Activated B cell treated with CpG ODN at 0.5 μM for 24 hours (primary cell): ENCODE measurements around the gene ETV3L. TPM values are rescaled to one million over a fixed set of nuclear protein-coding genes. Genes with fewer than 3 reads are reported as not detected.
A peak's percentile ranks its signal among the peaks of the same experiment; 100 is the strongest.

Experiments
- ATAC-seq: fragments of 200-7000 bp; cut with Tn5 transposase; one replicate; pipeline ENCODE4 v1.10.0; 2021; ENCODE audit warnings: low read depth, mild to moderate bottlenecking, moderate library complexity
- CTCF ChIA-PET: fragments of 350-600 bp; sonication (Branson Sonifier 250); formaldehyde crosslinking; loops from one replicate; lab custom pipeline; 2021; ENCODE audit warnings: antibody characterized with exemption; lab: Charles Lee
- POLR2A ChIA-PET: fragments of 350-600 bp; sonication (Branson Sonifier 250); formaldehyde crosslinking; loops from one replicate; lab custom pipeline; 2021; ENCODE audit warnings: antibody characterized with exemption; lab: Charles Lee
- DNase-seq: peaks from one replicate; pipeline ENCODE4 v3.0.0; 2022
- H3K27ac Mint-ChIP-seq: one replicate; pipeline ENCODE4 v1.8.0; 2020; ENCODE audit warnings: mixed read lengths
- H3K27me3 Mint-ChIP-seq: one replicate; pipeline ENCODE4 v1.8.0; 2021; ENCODE audit warnings: mixed read lengths
- H3K36me3 Mint-ChIP-seq: one replicate; pipeline ENCODE4 v1.8.0; 2021; ENCODE audit warnings: low read depth, mixed read lengths
- H3K4me1 Mint-ChIP-seq: one replicate; pipeline ENCODE4 v1.8.0; 2021; ENCODE audit warnings: mixed read lengths
- H3K4me3 Mint-ChIP-seq: one replicate; pipeline ENCODE4 v1.8.0; 2020; ENCODE audit warnings: mild to moderate bottlenecking, mixed read lengths
- H3K9me3 Mint-ChIP-seq: one replicate; pipeline ENCODE4 v1.8.0; 2020; ENCODE audit warnings: mixed read lengths
- intact Hi-C: fragments of 100-400 bp; cut with micrococcal nuclease; formaldehyde crosslinking; loops from one replicate; pipeline ENCODE4 v1.15.1; 2024
- total RNA-seq: library from RNA; stranded (reverse); gene quantifications from 2 replicates; pipeline ENCODE4 v1.2.3, GENCODE V29; 2022
- TF ChIP-seq, protein P1 (sequence below): fragments of 200-600 bp; IDR thresholded peaks from one replicate; pipeline ENCODE4 v1.8.0; 2022; ENCODE audit warnings: antibody characterized with exemption, mild to moderate bottlenecking

Gene ETV3L
- total RNA-seq, 1 donor from 2014 or later: not detected

- ATAC-seq: no peak
- TF ChIP-seq, protein P1, sequence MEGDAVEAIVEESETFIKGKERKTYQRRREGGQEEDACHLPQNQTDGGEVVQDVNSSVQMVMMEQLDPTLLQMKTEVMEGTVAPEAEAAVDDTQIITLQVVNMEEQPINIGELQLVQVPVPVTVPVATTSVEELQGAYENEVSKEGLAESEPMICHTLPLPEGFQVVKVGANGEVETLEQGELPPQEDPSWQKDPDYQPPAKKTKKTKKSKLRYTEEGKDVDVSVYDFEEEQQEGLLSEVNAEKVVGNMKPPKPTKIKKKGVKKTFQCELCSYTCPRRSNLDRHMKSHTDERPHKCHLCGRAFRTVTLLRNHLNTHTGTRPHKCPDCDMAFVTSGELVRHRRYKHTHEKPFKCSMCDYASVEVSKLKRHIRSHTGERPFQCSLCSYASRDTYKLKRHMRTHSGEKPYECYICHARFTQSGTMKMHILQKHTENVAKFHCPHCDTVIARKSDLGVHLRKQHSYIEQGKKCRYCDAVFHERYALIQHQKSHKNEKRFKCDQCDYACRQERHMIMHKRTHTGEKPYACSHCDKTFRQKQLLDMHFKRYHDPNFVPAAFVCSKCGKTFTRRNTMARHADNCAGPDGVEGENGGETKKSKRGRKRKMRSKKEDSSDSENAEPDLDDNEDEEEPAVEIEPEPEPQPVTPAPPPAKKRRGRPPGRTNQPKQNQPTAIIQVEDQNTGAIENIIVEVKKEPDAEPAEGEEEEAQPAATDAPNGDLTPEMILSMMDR: no peak
- intact Hi-C loops: no loop called here
- Mint-ChIP-seq H3K4me1 (peaks cover 16% of the 10 kb centered on the region), H3K27me3 (no peaks in the 10 kb centered on the region), H3K27ac (no peak overlapping the region), H3K36me3 (peaks cover 25% of the 10 kb centered on the region), H3K9me3 (no peaks in the 10 kb centered on the region), H3K4me3 (no peak overlapping the region)
- ChIA-PET CTCF (no interaction called here), POLR2A (no interaction called here)
- DNase-seq: no peak
These were observed 19.4 kb upstream of the ETV3L start for GRCh38 chr1:157119008-157119407.

- H3K4me1 Mint-ChIP-seq: peaks cover 16% of the 10 kb centered on the region
- peaks cover 3% of the 10 kb centered on the region for H3K27me3 Mint-ChIP-seq
- TF ChIP-seq, protein P1: no peak
- ChIA-PET CTCF (interaction anchor here (0.7 to 1.1 kb wide), 2 partner anchors 27 to 428 kb away, joined by 3 to 5 read pairs; no protein-coding TSS in a partner anchor), POLR2A (interaction anchor here (0.6 kb wide), 1 partner anchor 18 kb away, joined by 3 read pairs; the partner anchor contains the start of gene ETV3L)
- ATAC-seq: peak; percentile 81
- H3K36me3 Mint-ChIP-seq: peaks cover 11% of the 10 kb centered on the region
- intact Hi-C loops: no loop called here
- no peaks in the 10 kb centered on the region for H3K9me3 Mint-ChIP-seq
- peak overlapping the region; percentile 53 for H3K27ac Mint-ChIP-seq
- no peak overlapping the region for H3K4me3 Mint-ChIP-seq
- DNase-seq: no peak
These were observed 18.0 kb upstream of the ETV3L start for GRCh38 chr1:157117527-157118057.

GRCh38 chr1:157116737-157117103 lies 17.1 kb upstream of the ETV3L start:
- intact Hi-C loops: no loop called here

DNA sequence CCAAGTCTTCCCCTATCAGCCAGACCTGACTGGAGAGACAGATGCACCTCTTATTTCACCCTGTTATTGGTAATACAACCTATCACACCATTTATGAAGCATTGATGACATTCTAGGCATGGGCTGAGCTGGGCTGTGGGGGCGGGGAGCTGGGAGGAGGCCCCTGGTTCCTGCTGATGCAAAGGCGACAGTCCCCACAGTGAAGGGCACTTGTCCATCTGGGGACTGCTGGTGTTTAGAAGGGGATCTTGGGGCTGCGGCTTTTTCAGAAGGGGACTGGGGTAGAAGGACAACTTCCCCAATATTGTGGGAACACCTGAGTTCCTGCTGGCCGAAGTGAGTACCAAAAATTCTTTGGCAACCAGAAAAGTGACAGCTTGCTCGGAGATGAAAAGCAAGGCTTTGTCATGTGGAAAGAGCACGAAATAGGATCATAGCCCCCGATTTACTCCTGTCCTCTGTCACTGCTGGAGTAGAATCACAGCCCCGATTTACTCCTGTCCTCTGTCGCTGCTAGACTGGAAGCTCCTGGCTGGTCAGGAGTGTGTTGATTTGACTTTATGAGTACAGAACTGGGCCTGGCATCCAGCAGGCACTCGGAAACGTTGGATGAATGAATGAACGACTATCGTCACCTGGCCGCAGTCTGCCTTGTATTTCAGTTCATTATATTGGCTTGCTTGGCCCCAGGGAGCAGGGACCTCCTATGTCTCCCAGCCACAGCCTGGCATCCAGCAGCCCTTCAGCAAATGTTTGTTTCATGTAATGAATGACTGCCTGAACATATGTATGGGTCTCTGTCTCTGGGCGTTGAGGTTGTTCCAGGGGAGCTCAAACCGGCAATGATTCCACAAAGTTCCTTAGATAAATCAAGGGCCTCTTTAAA lies 16.5 kb upstream of the ETV3L start:
- Mint-ChIP-seq H3K4me3 (no peak overlapping the region), H3K36me3 (no peaks in the 10 kb centered on the region), H3K9me3 (no peaks in the 10 kb centered on the region), H3K4me1 (peaks cover 16% of the 10 kb centered on the region), H3K27ac (peak overlapping the region; percentile 36), H3K27me3 (peaks cover 12% of the 10 kb centered on the region)
- no peak for ATAC-seq
- CTCF ChIA-PET: no interaction called here
- DNase-seq: no peak
- POLR2A ChIA-PET: no interaction called here
- TF ChIP-seq, protein P1: no peak
- intact Hi-C loops: no loop called here

More at GRCh38 chr1:157116737-157117103, 17.1 kb upstream of the ETV3L start:
- Mint-ChIP-seq H3K4me1 (peaks cover 16% of the 10 kb centered on the region), H3K9me3 (no peaks in the 10 kb centered on the region), H3K4me3 (no peak overlapping the region), H3K27me3 (peaks cover 6% of the 10 kb centered on the region), H3K27ac (peak overlapping the region; percentile 36), H3K36me3 (peaks cover 4% of the 10 kb centered on the region)
- DNase-seq (no peak), ATAC-seq (no peak)
- CTCF ChIA-PET: interaction anchor here (1.1 kb wide), 1 partner anchor 26 kb away, joined by 5 read pairs; no protein-coding TSS in a partner anchor
- TF ChIP-seq, protein P1: no peak
- POLR2A ChIA-PET: no interaction called here

DNA sequence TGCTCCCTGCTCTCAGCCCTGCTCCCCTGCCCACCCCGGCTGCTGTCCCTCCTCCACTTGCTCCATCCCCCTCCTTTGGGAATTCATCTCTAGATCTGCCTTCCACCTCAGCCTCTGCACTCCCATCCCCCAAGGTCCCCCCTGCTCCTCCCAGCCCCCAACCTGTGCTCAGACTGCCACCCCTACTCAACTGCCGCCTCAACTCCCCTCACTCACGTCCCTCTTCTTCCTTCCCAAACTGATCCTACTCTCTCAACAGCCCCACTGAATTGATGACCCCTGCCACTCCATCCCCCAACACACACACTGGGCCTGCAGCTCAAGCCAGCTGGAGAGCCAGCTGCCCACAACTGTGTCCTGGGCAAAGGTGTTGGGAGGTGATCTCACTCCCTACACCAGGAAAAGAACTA lies 15.8 kb upstream of the ETV3L start:
- ATAC-seq (no peak), DNase-seq (no peak)
- ChIA-PET POLR2A (no interaction called here), CTCF (no interaction called here)
- Mint-ChIP-seq H3K9me3 (no peaks in the 10 kb centered on the region), H3K4me3 (no peak overlapping the region), H3K27ac (no peak overlapping the region), H3K4me1 (peaks cover 16% of the 10 kb centered on the region), H3K36me3 (no peaks in the 10 kb centered on the region), H3K27me3 (peaks cover 15% of the 10 kb centered on the region)
- intact Hi-C loops: no loop called here
- TF ChIP-seq, protein P1: no peak
